Fibroblast of skin of left biceps (primary cell): ENCODE data around the gene TTLL8.
"Not testable (repeated sequence)": the region's sequence is repeated elsewhere in the genome, so short reads cannot be mapped to it uniquely, and the experiment has no call there.

ENCODE experiments used
- DNase-seq, 2 experiments: peaks; one replicate each; pipeline ENCODE4 v3.0.0-alpha.2; 2013; ENCODE audit warnings: low read depth in 2 of 2

Gene TTLL8

GRCh38 chr22:50001388-50002231 lies 56.5 kb downstream of the TTLL8 start:
- no peak for DNase-seq

DNA sequence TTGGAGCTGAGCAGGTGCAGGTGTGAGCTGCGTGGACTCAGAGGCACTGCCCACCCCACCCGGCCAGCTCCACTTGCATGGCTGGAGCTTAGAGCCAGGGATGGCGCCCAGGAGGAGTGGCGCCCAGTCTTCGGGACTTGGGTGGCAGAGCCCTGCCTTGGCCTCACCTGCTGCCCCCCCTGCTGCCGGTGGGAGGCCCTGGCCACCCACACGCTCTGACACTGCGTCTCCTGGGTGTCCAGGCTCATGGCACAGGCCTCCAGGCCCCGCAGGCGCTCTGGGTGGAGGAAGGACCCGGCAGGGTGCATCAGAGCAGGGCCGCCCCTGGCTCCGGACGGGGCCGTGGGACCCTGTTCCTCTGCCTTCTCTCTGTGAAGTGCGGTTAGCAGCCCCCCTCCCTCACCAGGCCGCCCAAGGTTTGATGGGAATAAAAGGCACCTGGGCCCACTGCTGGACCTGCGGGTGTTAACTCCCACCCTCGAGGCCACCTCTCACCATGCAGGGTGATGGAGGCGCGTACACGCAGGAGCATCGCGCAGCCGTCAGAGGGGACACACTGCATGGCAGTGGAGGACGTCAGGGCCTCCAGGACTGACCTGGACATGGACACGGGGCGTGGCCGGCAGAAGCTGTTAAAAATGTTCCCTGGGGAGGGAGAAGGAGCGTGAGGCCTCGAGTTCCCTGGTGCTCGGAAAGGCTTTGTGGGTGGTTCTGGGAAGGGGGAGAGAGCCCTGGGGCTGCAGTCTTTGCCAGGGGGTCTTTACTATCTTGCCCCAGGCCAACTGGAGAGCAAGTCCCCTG lies 57.3 kb downstream of the TTLL8 start:
- no peak for DNase-seq

- no peak for DNase-seq
Observed at GRCh38 chr22:49999946-50000586, 58.0 kb downstream of the TTLL8 start.

DNA sequence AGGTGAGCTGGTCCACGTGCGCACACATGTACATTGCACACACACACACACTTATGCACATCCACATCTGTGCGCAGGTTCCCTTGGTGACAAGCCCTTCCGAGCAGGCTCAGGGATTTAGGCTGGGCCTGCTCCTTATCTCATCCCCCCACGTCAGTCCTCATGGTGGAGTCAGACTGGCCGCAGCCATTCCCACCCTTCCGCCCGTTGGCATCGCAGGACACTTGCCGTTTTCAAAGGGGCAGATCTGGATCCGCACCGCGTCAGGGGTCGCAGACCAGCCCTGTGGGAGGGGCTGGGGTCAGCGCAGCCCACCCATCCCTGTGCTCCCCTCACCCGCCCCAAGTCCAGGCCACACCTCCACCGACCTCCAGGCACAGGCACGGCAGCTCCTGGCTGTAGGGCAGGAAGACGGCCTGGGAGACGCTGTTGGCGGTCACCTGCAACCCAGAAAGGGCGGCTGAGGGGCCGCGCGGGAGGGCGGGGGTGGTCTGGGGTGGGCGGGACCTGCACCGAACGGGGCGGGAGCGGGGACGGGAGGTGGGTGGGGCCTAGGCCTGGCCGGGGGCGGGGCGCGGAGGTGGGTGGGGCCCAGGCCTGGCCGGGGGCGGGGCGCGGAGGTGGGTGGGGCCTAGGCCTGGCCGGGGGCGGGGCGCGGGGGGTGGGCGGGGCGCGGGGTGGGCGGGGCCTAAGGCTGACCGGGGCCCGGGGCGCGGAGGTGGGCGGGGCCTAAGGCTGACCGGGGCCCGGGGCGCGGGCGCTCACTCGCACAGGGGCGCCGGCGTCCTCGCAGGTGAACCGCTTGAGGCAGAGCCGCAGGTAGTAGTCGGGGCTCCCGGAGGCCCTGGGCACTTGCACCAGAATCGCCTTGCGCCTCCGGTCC lies 58.8 kb downstream of the TTLL8 start:
- DNase-seq = no peak

DNA sequence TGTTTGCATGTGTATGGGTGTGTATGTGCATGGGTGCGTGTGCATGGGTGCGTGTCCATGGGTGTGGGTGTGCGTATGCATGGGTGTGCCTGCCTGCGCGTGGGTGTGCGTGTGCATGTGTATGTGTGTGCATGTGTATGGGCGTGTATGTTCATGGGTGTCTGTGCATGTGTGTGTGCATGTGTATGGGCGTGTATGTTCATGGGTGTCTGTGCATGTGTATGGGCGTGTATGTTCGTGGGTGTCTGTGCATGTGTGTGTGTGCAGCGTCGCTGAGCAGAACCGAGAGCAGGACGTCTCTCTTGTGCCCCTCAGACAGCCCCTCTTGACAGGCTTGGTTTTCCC lies 59.4 kb downstream of the TTLL8 start:
- no peak for DNase-seq

DNA sequence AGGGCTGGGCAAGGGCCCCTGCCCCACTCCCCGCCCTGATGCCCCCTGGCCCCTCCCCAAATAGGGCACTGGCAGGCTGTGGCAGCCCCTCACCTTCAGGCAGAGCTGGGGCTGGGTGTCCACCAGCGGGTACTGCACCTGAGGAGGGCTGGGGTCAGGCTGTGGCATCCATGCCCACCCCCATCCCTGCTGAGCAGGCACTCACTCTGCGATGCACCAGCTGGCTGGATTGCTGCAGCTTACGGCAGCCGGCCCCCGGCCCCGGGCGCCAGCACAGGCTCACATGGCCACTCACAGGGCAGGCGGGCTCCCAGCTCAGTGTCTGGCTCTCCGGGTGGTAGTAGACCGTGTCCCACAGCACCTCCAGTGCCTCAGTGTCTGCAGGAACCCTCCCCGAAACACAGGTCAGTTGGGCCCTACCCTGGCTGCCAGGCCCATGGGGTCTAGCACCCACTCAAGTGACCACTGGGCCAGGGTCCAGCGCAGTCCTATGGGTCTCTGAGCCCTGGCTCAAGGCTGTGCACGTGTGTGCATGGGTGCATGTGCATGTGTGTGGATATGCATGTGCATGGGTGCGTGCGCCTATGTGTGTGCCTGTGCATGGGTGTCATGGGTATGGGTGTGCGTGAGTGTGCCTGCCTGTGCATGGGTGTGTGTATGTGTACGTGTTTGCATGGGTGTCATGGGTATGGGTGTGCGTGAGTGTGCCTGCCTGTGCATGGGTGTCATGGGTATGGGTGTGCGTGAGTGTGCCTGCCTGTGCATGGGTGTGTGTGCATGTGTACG lies 60.0 kb downstream of the TTLL8 start:
- DNase-seq = no peak

GRCh38 chr22:49997251-49997599 lies 60.9 kb downstream of the TTLL8 start:
- no peak for DNase-seq

DNA sequence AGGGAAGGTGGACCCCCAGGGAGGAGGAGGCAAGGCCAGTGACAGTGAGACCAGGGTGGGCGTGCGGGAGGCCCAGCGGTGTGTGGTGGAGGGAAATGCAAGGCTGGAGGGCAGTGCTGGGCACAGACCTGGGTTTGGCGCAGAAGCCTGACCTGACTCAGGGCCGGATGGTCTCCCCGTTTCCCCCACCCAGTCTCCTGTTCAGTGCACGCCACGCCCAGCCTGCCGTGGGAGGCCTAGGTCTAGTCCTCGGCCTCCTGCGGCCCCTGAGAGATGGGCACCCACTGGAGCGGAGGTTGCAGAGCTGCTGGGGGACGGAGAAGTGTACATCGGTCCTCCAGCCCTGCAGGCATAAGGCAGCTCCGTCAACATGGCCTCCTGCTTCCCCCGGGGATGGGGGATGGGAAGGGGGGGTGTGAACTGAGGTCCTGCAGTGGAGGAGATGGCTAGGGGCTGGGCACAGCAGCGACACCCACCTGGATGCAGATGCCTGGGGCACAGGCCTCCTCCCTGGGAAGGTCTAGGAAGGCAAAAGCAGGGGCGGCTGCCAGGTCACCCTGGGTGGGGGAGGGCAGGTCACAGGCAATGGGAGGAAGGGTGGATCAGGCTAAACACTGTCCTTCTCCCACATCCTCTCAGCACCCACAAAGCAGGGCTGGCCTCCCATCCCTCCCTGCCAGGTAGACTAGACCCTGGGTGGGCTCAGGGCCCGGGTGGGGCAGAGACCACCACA lies 61.4 kb downstream of the TTLL8 start:
- no peak for DNase-seq

GRCh38 chr22:49996119-49996517 lies 62.0 kb downstream of the TTLL8 start:
- no peak for DNase-seq

DNA sequence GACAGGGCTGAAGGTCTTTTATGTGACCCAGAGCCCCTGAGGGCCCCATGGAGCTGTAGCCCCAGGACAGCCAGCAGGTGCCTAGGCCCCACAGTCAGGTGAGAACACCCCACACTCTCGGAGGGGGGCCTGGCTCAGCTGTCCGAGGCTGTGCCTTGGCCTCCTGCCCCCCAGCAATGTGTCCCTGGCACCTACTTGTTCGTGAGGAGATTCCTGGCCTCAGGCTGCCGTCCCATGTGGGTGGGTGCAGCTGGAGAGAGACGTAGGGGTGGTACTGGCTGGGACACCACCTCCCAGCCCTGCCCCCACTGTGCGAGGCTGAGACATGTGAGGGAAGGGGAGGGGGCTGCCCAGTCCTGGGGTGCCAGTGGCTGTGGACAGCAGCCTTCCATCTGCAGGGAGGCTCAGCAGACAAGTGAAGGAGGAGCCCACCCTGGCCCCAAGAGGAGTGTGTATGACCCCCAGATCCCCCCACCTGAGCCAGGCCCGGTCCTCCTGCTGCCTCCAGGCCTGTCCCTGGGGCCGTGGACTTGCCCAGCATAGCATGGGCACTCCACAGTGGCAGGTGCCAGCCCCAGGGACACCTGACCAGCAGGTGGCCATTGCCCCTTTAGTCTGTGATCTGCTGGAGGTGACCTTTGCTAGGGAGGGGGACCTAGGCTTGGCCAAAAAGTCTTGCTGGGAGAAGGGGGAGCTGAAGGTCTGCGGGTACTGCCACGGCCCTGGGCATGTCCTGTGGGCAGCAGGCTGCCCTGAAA lies 62.6 kb downstream of the TTLL8 start:
- no peak for DNase-seq

GRCh38 chr22:49995041-49995360 lies 63.1 kb downstream of the TTLL8 start:
- no peak for DNase-seq

DNA sequence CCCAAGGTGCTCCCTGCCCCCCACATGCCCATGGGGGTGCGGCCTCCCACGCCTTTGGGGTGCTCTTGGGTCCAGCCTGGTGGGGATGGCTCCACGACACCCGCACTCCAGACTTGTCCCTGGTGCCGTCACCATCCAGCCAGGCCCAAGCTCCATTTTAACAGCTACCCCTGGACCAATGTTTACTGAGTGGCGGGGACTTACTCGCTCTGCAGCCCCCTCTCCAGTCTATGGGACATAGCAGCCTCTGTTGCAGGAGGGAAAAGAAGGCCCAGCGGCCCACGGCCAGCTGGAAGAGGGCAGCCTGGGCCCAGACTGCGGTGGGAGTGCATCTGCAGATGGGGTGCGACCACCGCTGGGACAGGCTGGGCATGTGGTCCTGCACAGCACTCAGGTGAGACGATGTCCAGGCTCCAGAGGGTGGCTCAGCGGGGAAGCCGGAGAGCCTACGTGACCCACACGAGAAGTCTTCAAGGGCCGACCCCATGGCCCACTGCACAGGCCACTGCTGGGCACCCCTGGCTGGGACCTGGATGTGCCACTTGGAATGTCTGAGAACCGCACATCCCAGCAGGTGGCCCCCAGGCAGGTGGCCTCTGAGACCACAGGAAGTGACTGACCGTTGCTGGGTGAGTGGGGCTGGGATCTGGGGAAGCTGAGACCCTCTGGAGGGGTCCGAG lies 63.6 kb downstream of the TTLL8 start:
- no peak for DNase-seq

DNA sequence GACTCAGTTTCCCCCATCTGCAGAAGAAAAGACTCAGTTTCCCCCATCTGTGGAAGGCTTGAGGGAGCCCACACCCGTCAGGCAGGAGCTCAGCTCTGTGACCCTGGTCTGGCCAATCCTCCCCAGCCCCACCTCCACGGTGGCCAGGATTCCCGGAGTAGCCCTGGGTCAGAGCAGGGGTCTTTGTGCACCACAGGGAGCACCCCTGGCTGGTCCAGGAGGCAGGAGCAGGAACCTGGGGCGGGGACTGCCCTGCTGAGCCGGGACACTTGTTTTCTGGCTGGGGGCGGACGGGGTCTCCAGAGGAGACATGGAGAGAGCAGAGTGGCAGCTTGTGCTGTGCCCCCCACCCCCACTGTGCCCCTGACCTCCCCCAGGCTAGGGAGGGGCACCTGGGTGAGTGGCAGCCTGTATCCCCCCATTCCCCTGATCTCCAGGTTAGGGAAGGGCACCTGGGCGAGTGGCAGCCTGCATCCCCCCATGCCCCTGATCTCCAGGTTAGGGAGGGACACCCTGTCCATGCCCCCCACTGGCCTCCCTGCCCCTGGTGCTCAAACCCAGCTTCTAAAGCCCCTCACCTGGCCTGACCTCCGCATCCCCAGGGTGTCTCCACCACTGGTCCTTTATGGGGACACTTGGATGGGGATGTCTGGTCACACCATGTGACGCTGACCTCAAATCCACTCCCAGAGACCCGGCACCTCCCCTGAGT lies 64.3 kb downstream of the TTLL8 start:
- DNase-seq = no peak

DNA sequence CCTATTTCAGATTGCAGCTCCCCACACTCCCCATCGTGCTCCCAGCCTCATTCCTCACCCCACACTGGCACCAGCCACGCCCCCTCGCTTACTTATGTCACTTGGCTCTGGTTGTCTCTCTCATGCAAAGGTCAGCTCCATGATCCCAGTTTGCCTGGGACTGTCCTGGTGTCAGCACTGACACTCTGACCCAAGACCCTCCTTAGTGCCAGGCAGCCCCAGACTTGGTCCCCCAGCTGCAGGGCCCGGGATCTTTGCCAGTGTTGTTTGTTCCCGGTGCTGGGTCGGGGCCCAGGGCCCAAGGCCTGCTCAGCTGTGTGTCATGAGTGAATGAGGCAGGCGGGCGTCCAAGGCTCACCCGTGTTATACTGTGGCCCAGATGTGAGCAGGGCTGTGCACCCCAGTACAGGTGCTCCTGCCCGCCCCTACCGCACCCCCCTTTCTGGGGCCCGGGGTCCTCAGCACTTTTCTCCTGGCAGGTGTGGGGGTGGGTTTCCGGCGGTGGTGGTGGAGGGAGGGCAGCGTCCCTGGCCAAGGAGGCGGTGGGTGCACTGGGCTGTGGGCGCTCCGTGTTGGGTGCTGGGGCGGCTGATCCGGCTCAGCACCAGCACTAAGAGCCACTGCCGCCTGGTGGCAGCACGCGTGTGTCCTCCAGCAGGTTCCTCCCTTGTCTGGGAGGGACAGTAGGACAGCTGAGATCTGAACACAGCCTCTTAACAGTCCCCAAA lies 65.0 kb downstream of the TTLL8 start:
- DNase-seq = no peak

DNA sequence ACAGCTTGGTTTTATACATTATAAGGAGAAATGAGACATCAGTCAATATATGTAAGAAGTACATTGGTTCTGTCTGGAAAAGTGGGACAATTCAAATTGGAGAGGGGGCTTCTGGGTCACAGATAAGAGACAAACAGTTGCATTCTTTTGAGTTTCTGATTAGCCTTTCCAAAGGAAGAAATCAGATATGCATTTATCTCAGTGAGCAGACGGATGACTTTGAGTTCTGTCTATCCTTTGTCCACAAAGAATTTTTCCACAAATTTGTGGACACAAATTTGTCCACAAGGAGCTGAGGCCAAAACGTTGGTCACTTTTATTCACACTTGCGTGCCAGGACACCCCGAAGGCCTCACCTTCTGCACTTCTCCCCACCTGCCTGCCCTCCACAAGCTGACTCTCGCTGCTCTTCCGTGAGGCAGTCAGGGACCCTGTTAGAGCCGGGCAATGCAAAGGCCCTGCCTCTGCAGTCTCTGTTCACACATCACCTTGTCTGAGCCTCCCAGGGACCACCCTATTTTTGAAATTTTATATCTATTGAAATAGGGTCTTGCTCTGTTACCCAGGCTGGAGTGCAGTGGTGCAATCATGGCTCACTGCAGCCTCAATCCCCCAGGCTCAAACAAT lies 66.1 kb downstream of the TTLL8 start:
- DNase-seq = no peak

DNA sequence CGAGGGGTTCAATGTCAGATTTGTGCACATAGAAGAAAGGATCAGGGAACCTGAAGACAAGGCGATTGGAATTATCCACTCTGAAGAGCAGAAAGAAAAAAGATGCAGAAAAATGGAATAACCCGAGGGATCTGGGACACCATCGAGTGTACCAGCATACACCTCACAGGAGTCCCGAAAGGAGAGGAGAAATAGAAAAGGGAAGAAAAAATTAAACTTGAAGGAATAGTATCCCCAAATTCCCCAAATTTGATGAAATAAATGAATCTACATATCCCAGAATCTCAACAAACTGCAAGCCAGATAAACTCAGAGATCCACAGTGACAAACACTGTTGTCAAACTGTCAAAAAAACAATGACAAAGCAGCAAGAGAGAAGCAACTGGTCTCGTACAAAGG lies 66.9 kb downstream of the TTLL8 start:
- no peak for DNase-seq

DNA sequence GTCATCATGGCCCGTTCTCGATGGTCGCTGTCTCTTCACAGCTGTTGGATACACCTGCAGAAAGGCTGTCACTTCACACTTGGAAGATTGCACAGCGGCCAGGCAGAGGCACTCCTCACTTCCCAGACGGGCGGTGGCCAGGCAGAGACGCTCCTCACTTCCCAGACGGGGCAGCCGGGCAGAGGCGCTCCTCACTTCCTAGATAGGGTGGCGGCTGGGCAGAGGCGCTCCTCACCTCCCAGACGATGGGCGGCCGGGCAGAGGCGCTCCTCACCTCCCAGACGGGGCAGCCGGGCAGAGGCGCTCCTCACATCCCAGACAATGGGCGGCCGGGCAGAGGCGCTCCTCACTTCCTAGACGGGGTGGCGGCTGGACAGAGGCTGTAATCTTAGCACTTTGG lies 68.3 kb downstream of the TTLL8 start:
- not testable (repeated sequence) for DNase-seq
